Measurements from ENCODE around the gene CAMSAP2.
A peak's percentile ranks its signal among the peaks of the same experiment; 100 is the strongest.

Gene CAMSAP2

GRCh38 chr1:200793677-200794076 lies 55.0 kb downstream of the CAMSAP2 start:
- DNase-seq (ENCODE audit: low read depth): no peak
- no peak for TF ChIP-seq CTCF (IDR thresholded peaks at IDR 0.05; ENCODE audit: control insufficient read depth, extremely low read depth, insufficient read depth)
- no peak overlapping the region for H3K4me3 ChIP-seq (ENCODE audit: low read depth, low read length)

DNA sequence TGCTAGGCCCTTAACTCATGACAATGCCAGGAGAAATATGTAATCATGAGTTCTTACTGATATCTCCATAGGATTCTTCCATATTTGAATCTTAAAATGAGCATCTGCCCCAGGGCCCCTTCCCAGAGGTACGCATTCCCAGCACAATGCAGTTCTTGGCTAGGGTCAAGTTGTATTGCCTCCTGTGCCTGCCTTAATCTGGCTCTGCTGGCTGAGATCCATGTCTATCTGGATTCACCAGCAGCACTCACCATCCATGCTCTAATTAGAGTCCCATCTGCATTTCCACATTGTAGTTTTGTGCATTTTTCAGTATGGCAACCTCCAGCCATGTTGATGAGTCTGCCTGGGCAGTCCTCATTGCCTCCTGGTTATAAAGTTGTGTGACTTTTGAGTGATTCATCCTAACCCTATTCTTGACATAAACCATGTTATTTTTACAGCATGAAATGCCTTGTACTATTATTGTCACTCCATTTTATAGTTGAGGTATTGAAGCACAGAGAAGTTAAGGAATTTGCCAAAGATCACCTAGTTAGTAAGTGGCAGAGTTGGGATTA lies 55.9 kb downstream of the CAMSAP2 start:
- no peak for DNase-seq (ENCODE audit: low read depth)
- H3K4me3 ChIP-seq (ENCODE audit: low read depth, low read length): no peak overlapping the region
- TF ChIP-seq CTCF (IDR thresholded peaks at IDR 0.05; ENCODE audit: control insufficient read depth, extremely low read depth, insufficient read depth): no peak

DNA sequence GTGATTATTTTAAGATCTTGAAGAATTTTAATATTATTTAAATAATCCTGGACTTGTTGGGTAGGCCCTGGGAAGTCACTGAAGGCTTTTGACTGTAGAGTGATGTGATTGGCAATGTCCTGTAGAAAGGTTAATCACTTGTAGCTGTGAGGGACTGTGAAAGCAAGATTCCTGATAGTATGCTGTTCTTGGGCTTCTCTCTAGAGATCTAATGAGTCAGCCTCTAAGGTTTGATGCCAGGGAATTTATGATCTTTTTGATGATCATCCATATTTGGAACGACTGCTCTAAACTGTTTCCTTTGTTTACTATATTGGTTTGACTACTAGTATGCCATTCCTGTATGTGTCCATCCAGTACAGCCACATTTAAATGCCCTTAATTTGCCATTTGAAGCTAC lies 56.5 kb downstream of the CAMSAP2 start:
- TF ChIP-seq CTCF (IDR thresholded peaks at IDR 0.05; ENCODE audit: control insufficient read depth, extremely low read depth, insufficient read depth): no peak
- DNase-seq (ENCODE audit: low read depth): peak; percentile 21
- H3K4me3 ChIP-seq (ENCODE audit: low read depth, low read length): no peak overlapping the region

- TF ChIP-seq CTCF (IDR thresholded peaks at IDR 0.05; ENCODE audit: control insufficient read depth, extremely low read depth, insufficient read depth): no peak
- no peak for DNase-seq (ENCODE audit: low read depth)
- no peak overlapping the region for H3K4me3 ChIP-seq (ENCODE audit: low read depth, low read length)
Measured at GRCh38 chr1:200802042-200802441, 63.3 kb downstream of the CAMSAP2 start.

- peak; percentile 50 for DNase-seq (ENCODE audit: low read depth)
- TF ChIP-seq CTCF (IDR thresholded peaks at IDR 0.05; ENCODE audit: control insufficient read depth, extremely low read depth, insufficient read depth): peak; percentile 98
- H3K4me3 ChIP-seq (ENCODE audit: low read depth, low read length): no peak overlapping the region
Measured at GRCh38 chr1:200802865-200803512, 64.3 kb downstream of the CAMSAP2 start.

DNA sequence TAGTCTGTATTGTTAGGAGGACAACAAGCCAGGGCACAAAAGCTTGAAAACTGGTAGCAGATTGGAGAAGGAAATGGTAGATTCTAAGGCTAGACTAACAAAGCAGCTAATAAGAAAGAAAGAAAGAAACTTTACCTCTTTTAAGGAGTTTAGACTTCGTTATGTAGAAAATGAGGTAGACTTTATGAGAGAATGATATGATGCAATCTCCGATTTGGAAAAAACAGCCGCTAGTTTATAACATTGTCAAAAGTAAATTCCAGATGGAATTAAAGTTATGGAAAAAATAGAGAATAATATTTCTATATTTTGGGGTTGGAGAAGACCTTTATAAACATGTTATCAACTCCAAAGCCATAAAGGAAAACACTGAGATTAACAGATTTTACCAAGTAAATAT lies 67.0 kb downstream of the CAMSAP2 start:
- TF ChIP-seq CTCF (IDR thresholded peaks at IDR 0.05; ENCODE audit: control insufficient read depth, extremely low read depth, insufficient read depth): no peak
- H3K4me3 ChIP-seq (ENCODE audit: low read depth, low read length): no peak overlapping the region
- DNase-seq (ENCODE audit: low read depth): no peak

GRCh38 chr1:200808846-200809245 lies 70.2 kb downstream of the CAMSAP2 start:
- DNase-seq (ENCODE audit: low read depth): no peak
- H3K4me3 ChIP-seq (ENCODE audit: low read depth, low read length): no peak overlapping the region
- no peak for TF ChIP-seq CTCF (IDR thresholded peaks at IDR 0.05; ENCODE audit: control insufficient read depth, extremely low read depth, insufficient read depth)

All from LNCaP clone FGC (cell line).